ENCODE data around the gene HBQ1.
"Not testable (repeated sequence)": the region's sequence is repeated elsewhere in the genome, so short reads cannot be mapped to it uniquely, and the experiment has no call there.

Gene HBQ1

GRCh38 chr16:168424-168823 is 11.8 kb upstream of the HBQ1 start:
- no peak overlapping the region for H3K27ac ChIP-seq (ENCODE audit: low read depth, low read length)
- no peak overlapping the region for H3K4me3 ChIP-seq (ENCODE audit: low read depth, low read length)

DNA sequence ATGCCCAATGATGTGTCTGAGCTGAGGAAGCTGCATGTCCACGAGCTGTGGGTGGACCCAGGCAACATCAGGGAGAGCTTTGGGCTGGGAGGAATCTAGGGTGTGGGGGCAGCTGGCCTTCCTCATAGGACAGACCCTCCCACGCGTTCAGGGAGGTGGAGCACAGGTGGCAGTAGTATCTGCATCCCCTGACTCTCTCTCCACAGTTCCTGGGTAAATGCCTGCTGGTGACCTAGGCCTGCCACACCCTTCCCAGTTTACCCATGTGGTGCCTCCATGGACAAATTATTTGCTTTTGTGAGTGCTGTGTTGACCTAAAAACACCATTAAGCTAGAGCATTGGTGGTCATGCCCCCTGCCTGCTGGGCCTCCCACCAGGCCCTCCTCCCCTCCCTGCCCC is 11.2 kb upstream of the HBQ1 start:
- H3K36me3 ChIP-seq (ENCODE audit: insufficient read depth, low read length): no peaks in the 10 kb centered on the region
- H3K27me3 ChIP-seq (ENCODE audit: insufficient read depth, low read length): peaks cover 56% of the 10 kb centered on the region
- H3K4me1 ChIP-seq (ENCODE audit: control insufficient read depth, insufficient read depth, low read length, unreplicated experiment): no peaks in the 10 kb centered on the region
- no peak overlapping the region for H2AFZ ChIP-seq (ENCODE audit: low read length, unreplicated experiment)
- H3K79me2 ChIP-seq (ENCODE audit: control insufficient read depth, insufficient read depth, low read length, unreplicated experiment): no peaks in the 10 kb centered on the region
- no peak overlapping the region for H3K27ac ChIP-seq (ENCODE audit: low read depth, low read length)
- no peak overlapping the region for H3K4me3 ChIP-seq (ENCODE audit: low read depth, low read length)

More at GRCh38 chr16:168424-168823, 11.8 kb upstream of the HBQ1 start:
- H2AFZ ChIP-seq (ENCODE audit: low read length, unreplicated experiment): no peak overlapping the region
- H3K27me3 ChIP-seq (ENCODE audit: insufficient read depth, low read length): peaks cover 54% of the 10 kb centered on the region
- no peaks in the 10 kb centered on the region for H3K4me1 ChIP-seq (ENCODE audit: control insufficient read depth, insufficient read depth, low read length, unreplicated experiment)
- no peaks in the 10 kb centered on the region for H3K36me3 ChIP-seq (ENCODE audit: insufficient read depth, low read length)
- no peaks in the 10 kb centered on the region for H3K79me2 ChIP-seq (ENCODE audit: control insufficient read depth, insufficient read depth, low read length, unreplicated experiment)

GRCh38 chr16:170088-170507 is 10.2 kb upstream of the HBQ1 start:
- H3K27ac ChIP-seq (ENCODE audit: low read depth, low read length); H3K36me3 ChIP-seq (ENCODE audit: insufficient read depth, low read length); H3K4me3 ChIP-seq (ENCODE audit: low read depth, low read length); H3K79me2 ChIP-seq (ENCODE audit: control insufficient read depth, insufficient read depth, low read length, unreplicated experiment); H2AFZ ChIP-seq (ENCODE audit: low read length, unreplicated experiment); H3K4me1 ChIP-seq (ENCODE audit: control insufficient read depth, insufficient read depth, low read length, unreplicated experiment): not testable (repeated sequence)
- peaks cover 61% of the 10 kb centered on the region for H3K27me3 ChIP-seq (ENCODE audit: insufficient read depth, low read length)

DNA sequence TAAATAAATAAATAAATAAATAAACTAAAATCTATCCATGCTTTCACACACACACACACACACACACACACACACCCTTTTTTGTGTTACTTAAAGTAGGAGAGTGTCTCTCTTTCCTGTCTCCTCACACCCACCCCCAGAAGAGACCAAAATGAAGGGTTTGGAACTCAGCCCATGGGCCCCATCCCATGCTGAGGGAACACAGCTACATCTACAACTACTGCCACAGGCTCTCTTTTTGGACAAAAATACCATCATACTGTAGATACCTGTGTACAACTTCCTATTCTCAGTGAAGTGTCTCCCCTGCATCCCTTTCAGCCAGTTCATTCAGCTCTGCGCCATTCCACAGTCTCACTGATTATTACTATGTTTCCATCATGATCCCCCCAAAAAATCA is 9.5 kb upstream of the HBQ1 start:
- H2AFZ ChIP-seq (ENCODE audit: low read length, unreplicated experiment): no peak overlapping the region
- no peaks in the 10 kb centered on the region for H3K4me1 ChIP-seq (ENCODE audit: control insufficient read depth, insufficient read depth, low read length, unreplicated experiment)
- peaks cover 61% of the 10 kb centered on the region for H3K27me3 ChIP-seq (ENCODE audit: insufficient read depth, low read length)
- H3K36me3 ChIP-seq (ENCODE audit: insufficient read depth, low read length): no peaks in the 10 kb centered on the region
- H3K4me3 ChIP-seq (ENCODE audit: low read depth, low read length): no peak overlapping the region
- no peaks in the 10 kb centered on the region for H3K79me2 ChIP-seq (ENCODE audit: control insufficient read depth, insufficient read depth, low read length, unreplicated experiment)
- H3K27ac ChIP-seq (ENCODE audit: low read depth, low read length): no peak overlapping the region

- H3K4me1 ChIP-seq (ENCODE audit: control insufficient read depth, insufficient read depth, low read length, unreplicated experiment); H3K36me3 ChIP-seq (ENCODE audit: insufficient read depth, low read length); H3K79me2 ChIP-seq (ENCODE audit: control insufficient read depth, insufficient read depth, low read length, unreplicated experiment); H3K4me3 ChIP-seq (ENCODE audit: low read depth, low read length); H3K27ac ChIP-seq (ENCODE audit: low read depth, low read length); H2AFZ ChIP-seq (ENCODE audit: low read length, unreplicated experiment): not testable (repeated sequence)
- H3K27me3 ChIP-seq (ENCODE audit: insufficient read depth, low read length): peaks cover 50% of the 10 kb centered on the region
These were observed 7.8 kb upstream of the HBQ1 start, which contains the start of gene HBA2 for GRCh38 chr16:172374-172941. Gene HBA2 (plus strand): TSS chr16:172876. CDS start chr16:172913, 37 bp downstream.

- H3K27me3 ChIP-seq (ENCODE audit: insufficient read depth, low read length): peaks cover 50% of the 10 kb centered on the region
- H3K36me3 ChIP-seq (ENCODE audit: insufficient read depth, low read length); H3K4me1 ChIP-seq (ENCODE audit: control insufficient read depth, insufficient read depth, low read length, unreplicated experiment); H3K79me2 ChIP-seq (ENCODE audit: control insufficient read depth, insufficient read depth, low read length, unreplicated experiment); H2AFZ ChIP-seq (ENCODE audit: low read length, unreplicated experiment); H3K27ac ChIP-seq (ENCODE audit: low read depth, low read length); H3K4me3 ChIP-seq (ENCODE audit: low read depth, low read length): not testable (repeated sequence)
These were observed 6.9 kb upstream of the HBQ1 start for GRCh38 chr16:173211-173854.

DNA sequence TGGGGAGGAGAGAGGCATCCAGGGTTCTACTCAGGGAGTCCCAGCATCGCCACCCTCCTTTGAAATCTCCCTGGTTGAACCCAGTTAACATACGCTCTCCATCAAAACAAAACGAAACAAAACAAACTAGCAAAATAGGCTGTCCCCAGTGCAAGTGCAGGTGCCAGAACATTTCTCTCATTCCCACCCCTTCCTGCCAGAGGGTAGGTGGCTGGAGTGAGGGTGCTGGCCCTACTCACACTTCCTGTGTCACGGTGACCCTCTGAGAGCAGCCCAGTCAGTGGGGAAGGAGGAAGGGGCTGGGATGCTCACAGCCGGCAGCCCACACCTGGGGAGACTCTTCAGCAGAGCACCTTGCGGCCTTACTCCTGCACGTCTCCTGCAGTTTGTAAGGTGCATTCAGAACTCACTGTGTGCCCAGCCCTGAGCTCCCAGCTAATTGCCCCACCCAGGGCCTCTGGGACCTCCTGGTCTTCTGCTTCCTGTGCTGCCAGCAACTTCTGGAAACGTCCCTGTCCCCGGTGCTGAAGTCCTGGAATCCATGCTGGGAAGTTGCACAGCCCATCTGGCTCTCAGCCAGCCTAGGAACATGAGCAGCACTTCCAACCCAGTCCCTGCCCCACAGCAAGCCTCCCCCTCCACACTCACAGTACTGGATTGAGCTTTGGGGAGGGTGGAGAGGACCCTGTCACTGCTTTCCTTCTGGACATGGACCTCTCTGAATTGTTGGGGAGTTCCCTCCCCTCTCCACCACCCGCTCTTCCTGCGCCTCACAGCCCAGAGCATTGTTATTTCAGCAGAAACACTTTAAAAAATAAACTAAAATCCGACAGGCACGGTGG is 6.1 kb upstream of the HBQ1 start:
- not testable (repeated sequence) for H3K4me3 ChIP-seq (ENCODE audit: low read depth, low read length); H2AFZ ChIP-seq (ENCODE audit: low read length, unreplicated experiment)
- peaks cover 48% of the 10 kb centered on the region for H3K27me3 ChIP-seq (ENCODE audit: insufficient read depth, low read length)

GRCh38 chr16:175011-175949 is 5.0 kb upstream of the HBQ1 start:
- Histone ChIP-seq H3K36me3 (ENCODE audit: insufficient read depth, low read length) (no peaks in the 10 kb centered on the region), H2AFZ (ENCODE audit: low read length, unreplicated experiment) (no peak overlapping the region), H3K27me3 (ENCODE audit: insufficient read depth, low read length) (peaks cover 58% of the 10 kb centered on the region), H3K79me2 (ENCODE audit: control insufficient read depth, insufficient read depth, low read length, unreplicated experiment) (no peaks in the 10 kb centered on the region), H3K4me1 (ENCODE audit: control insufficient read depth, insufficient read depth, low read length, unreplicated experiment) (no peaks in the 10 kb centered on the region), H3K27ac (ENCODE audit: low read depth, low read length) (no peak overlapping the region), H3K4me3 (ENCODE audit: low read depth, low read length) (no peak overlapping the region)

More for the DNA sequence above, 6.1 kb upstream of the HBQ1 start:
- H3K79me2 ChIP-seq (ENCODE audit: control insufficient read depth, insufficient read depth, low read length, unreplicated experiment); H3K27ac ChIP-seq (ENCODE audit: low read depth, low read length); H3K36me3 ChIP-seq (ENCODE audit: insufficient read depth, low read length); H3K4me1 ChIP-seq (ENCODE audit: control insufficient read depth, insufficient read depth, low read length, unreplicated experiment): not testable (repeated sequence)

- H3K27me3 ChIP-seq (ENCODE audit: insufficient read depth, low read length): peaks cover 55% of the 10 kb centered on the region
- H3K4me3 ChIP-seq (ENCODE audit: low read depth, low read length); H3K79me2 ChIP-seq (ENCODE audit: control insufficient read depth, insufficient read depth, low read length, unreplicated experiment); H2AFZ ChIP-seq (ENCODE audit: low read length, unreplicated experiment); H3K27ac ChIP-seq (ENCODE audit: low read depth, low read length); H3K4me1 ChIP-seq (ENCODE audit: control insufficient read depth, insufficient read depth, low read length, unreplicated experiment); H3K36me3 ChIP-seq (ENCODE audit: insufficient read depth, low read length): not testable (repeated sequence)
These were observed 4.3 kb upstream of the HBQ1 start for GRCh38 chr16:176006-176405.
